ENCODE results near the gene ANAPC13. TPM values are rescaled to one million over a fixed set of nuclear protein-coding genes. Genes with fewer than 3 reads are reported as not detected.

Gene ANAPC13
- total RNA-seq, 1 donor from 2014 or later = 45.3 TPM

GRCh38 chr3:134505485-134505884 is 19.7 kb upstream of the ANAPC13 start:
- no peaks in the 10 kb centered on the region for H3K27me3 ChIP-seq (ENCODE audit: control insufficient read depth, insufficient read depth, low read length)
- FAIRE-seq (no peak), DNase-seq (ENCODE audit: low read depth) (no peak)
- H3K4me3 ChIP-seq (ENCODE audit: low read depth, low read length) = no peak overlapping the region
- peaks cover 4% of the 10 kb centered on the region for H3K36me3 ChIP-seq (ENCODE audit: control insufficient read depth, insufficient read depth, low read length)
- no peak for TF ChIP-seq CTCF (IDR thresholded peaks at IDR 0.05; ENCODE audit: insufficient read depth, low read length, severe bottlenecking)

GRCh38 chr3:134504132-134504531 is 18.3 kb upstream of the ANAPC13 start:
- Histone ChIP-seq H3K36me3 (ENCODE audit: control insufficient read depth, insufficient read depth, low read length) (peaks cover 3% of the 10 kb centered on the region), H3K27me3 (ENCODE audit: control insufficient read depth, insufficient read depth, low read length) (no peaks in the 10 kb centered on the region), H3K4me3 (ENCODE audit: low read depth, low read length) (no peak overlapping the region)
- FAIRE-seq = no peak
- no peak for TF ChIP-seq CTCF (IDR thresholded peaks at IDR 0.05; ENCODE audit: insufficient read depth, low read length, severe bottlenecking)
- DNase-seq (ENCODE audit: low read depth) = no peak

GRCh38 chr3:134503266-134503665 is 17.5 kb upstream of the ANAPC13 start:
- no peak for TF ChIP-seq CTCF (IDR thresholded peaks at IDR 0.05; ENCODE audit: insufficient read depth, low read length, severe bottlenecking)
- no peak for DNase-seq (ENCODE audit: low read depth)
- peaks cover 2% of the 10 kb centered on the region for H3K36me3 ChIP-seq (ENCODE audit: control insufficient read depth, insufficient read depth, low read length)
- no peak overlapping the region for H3K4me3 ChIP-seq (ENCODE audit: low read depth, low read length)
- no peaks in the 10 kb centered on the region for H3K27me3 ChIP-seq (ENCODE audit: control insufficient read depth, insufficient read depth, low read length)
- FAIRE-seq = no peak

- FAIRE-seq (no peak), DNase-seq (ENCODE audit: low read depth) (peak; percentile 33)
- no peaks in the 10 kb centered on the region for H3K36me3 ChIP-seq (ENCODE audit: control insufficient read depth, insufficient read depth, low read length)
- no peaks in the 10 kb centered on the region for H3K27me3 ChIP-seq (ENCODE audit: control insufficient read depth, insufficient read depth, low read length)
- H3K4me3 ChIP-seq (ENCODE audit: low read depth, low read length) = no peak overlapping the region
- no peak for TF ChIP-seq CTCF (IDR thresholded peaks at IDR 0.05; ENCODE audit: insufficient read depth, low read length, severe bottlenecking)
These were observed 10.8 kb upstream of the ANAPC13 start for GRCh38 chr3:134496471-134497071.

GRCh38 chr3:134495980-134496379 is 10.2 kb upstream of the ANAPC13 start:
- Histone ChIP-seq H3K36me3 (ENCODE audit: control insufficient read depth, insufficient read depth, low read length) (no peaks in the 10 kb centered on the region), H3K4me3 (ENCODE audit: low read depth, low read length) (no peak overlapping the region), H3K27me3 (ENCODE audit: control insufficient read depth, insufficient read depth, low read length) (no peaks in the 10 kb centered on the region)
- TF ChIP-seq CTCF (IDR thresholded peaks at IDR 0.05; ENCODE audit: insufficient read depth, low read length, severe bottlenecking) = no peak
- peak; percentile 96 for DNase-seq (ENCODE audit: low read depth)
- FAIRE-seq = no peak

GRCh38 chr3:134494495-134494894 is 8.7 kb upstream of the ANAPC13 start:
- H3K36me3 ChIP-seq (ENCODE audit: control insufficient read depth, insufficient read depth, low read length) = no peaks in the 10 kb centered on the region
- TF ChIP-seq CTCF (IDR thresholded peaks at IDR 0.05; ENCODE audit: insufficient read depth, low read length, severe bottlenecking) = no peak
- H3K4me3 ChIP-seq (ENCODE audit: low read depth, low read length) = no peak overlapping the region
- H3K27me3 ChIP-seq (ENCODE audit: control insufficient read depth, insufficient read depth, low read length) = no peaks in the 10 kb centered on the region
- DNase-seq (ENCODE audit: low read depth) = no peak
- FAIRE-seq = no peak

Measured in bronchial epithelial cell (primary cell).